Measurements from ENCODE around the gene FOCAD. TPM values are rescaled to one million over a fixed set of nuclear protein-coding genes. Genes with fewer than 3 reads are reported as not detected.

The FOCAD gene
- total and polyA plus RNA-seq, 2 of the 8 experiments (the other 6 are each of a cell fraction or from before 2014, with no cell fraction given), result 22.0 to 38.4 TPM

DNA sequence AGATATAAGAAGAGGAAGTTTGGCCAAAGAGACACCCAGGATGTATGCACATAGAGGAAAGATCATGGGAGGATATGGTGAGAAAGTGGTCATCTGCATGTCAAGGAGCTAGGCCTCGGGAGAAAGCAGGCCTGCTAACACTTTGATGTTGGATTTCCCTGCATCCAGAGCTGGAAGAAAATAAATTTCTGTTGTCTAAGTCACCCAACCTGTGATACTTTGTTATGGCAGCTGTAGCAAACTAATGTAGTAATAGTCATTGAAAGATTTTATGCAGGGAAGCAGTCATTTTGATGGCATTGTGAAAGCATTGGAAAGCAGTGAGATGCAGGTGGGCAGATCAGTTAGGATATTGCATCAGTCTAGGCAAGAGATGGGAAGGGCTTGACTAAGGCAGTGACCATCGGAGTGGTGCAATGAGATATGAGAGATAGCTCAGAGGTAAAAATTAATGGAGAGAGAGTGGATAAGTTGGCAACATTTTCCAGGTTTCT, 24.5 kb upstream of the FOCAD start (continued):
- TF ChIP-seq, protein P1, sequence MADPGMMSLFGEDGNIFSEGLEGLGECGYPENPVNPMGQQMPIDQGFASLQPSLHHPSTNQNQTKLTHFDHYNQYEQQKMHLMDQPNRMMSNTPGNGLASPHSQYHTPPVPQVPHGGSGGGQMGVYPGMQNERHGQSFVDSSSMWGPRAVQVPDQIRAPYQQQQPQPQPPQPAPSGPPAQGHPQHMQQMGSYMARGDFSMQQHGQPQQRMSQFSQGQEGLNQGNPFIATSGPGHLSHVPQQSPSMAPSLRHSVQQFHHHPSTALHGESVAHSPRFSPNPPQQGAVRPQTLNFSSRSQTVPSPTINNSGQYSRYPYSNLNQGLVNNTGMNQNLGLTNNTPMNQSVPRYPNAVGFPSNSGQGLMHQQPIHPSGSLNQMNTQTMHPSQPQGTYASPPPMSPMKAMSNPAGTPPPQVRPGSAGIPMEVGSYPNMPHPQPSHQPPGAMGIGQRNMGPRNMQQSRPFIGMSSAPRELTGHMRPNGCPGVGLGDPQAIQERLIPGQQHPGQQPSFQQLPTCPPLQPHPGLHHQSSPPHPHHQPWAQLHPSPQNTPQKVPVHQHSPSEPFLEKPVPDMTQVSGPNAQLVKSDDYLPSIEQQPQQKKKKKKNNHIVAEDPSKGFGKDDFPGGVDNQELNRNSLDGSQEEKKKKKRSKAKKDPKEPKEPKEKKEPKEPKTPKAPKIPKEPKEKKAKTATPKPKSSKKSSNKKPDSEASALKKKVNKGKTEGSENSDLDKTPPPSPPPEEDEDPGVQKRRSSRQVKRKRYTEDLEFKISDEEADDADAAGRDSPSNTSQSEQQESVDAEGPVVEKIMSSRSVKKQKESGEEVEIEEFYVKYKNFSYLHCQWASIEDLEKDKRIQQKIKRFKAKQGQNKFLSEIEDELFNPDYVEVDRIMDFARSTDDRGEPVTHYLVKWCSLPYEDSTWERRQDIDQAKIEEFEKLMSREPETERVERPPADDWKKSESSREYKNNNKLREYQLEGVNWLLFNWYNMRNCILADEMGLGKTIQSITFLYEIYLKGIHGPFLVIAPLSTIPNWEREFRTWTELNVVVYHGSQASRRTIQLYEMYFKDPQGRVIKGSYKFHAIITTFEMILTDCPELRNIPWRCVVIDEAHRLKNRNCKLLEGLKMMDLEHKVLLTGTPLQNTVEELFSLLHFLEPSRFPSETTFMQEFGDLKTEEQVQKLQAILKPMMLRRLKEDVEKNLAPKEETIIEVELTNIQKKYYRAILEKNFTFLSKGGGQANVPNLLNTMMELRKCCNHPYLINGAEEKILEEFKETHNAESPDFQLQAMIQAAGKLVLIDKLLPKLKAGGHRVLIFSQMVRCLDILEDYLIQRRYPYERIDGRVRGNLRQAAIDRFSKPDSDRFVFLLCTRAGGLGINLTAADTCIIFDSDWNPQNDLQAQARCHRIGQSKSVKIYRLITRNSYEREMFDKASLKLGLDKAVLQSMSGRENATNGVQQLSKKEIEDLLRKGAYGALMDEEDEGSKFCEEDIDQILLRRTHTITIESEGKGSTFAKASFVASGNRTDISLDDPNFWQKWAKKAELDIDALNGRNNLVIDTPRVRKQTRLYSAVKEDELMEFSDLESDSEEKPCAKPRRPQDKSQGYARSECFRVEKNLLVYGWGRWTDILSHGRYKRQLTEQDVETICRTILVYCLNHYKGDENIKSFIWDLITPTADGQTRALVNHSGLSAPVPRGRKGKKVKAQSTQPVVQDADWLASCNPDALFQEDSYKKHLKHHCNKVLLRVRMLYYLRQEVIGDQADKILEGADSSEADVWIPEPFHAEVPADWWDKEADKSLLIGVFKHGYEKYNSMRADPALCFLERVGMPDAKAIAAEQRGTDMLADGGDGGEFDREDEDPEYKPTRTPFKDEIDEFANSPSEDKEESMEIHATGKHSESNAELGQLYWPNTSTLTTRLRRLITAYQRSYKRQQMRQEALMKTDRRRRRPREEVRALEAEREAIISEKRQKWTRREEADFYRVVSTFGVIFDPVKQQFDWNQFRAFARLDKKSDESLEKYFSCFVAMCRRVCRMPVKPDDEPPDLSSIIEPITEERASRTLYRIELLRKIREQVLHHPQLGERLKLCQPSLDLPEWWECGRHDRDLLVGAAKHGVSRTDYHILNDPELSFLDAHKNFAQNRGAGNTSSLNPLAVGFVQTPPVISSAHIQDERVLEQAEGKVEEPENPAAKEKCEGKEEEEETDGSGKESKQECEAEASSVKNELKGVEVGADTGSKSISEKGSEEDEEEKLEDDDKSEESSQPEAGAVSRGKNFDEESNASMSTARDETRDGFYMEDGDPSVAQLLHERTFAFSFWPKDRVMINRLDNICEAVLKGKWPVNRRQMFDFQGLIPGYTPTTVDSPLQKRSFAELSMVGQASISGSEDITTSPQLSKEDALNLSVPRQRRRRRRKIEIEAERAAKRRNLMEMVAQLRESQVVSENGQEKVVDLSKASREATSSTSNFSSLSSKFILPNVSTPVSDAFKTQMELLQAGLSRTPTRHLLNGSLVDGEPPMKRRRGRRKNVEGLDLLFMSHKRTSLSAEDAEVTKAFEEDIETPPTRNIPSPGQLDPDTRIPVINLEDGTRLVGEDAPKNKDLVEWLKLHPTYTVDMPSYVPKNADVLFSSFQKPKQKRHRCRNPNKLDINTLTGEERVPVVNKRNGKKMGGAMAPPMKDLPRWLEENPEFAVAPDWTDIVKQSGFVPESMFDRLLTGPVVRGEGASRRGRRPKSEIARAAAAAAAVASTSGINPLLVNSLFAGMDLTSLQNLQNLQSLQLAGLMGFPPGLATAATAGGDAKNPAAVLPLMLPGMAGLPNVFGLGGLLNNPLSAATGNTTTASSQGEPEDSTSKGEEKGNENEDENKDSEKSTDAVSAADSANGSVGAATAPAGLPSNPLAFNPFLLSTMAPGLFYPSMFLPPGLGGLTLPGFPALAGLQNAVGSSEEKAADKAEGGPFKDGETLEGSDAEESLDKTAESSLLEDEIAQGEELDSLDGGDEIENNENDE (IDR thresholded peaks at IDR 0.05; ENCODE audit: insufficient replicate concordance, low read length), result no peak
- TF ChIP-seq TAF7 (optimal IDR thresholded peaks at IDR 0.05; ENCODE audit: borderline replicate concordance, low read depth, low read length) (no peak), TCF12 (IDR thresholded peaks at IDR 0.05; ENCODE audit: low read depth, low read length) (no peak), POU5F1 (IDR thresholded peaks at IDR 0.05; ENCODE audit: low read depth, low read length) (no peak)

Data from H1 (cell line).